Measurements from ENCODE around the gene PSMB1. TPM values are rescaled to one million over a fixed set of nuclear protein-coding genes. Genes with fewer than 3 reads are reported as not detected.

Gene PSMB1
- total and polyA plus RNA-seq, 7 experiments from 2014 or later, result 71.1 to 529 (median 84.8) TPM

DNA sequence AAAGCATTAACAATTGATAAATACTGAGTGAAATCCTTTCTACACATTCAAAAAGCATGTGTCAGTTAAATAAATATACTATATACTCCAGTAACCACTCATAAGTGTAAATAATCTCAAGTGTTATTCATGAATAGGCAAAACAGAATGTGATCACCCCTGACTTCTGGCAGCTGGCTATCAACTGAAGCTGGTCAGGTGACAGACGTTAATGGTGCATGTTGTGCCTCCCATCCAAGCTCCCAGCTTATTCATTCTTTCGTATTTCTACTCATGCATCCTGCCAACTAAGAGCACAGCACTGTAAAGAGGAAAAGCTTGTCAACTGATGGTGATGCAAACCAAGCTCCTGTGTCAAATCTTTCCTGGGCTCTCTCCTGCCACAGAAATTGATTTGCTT lies 7.7 kb downstream of the PSMB1 start:
- Mint-ChIP-seq H3K4me1 (peaks cover 19 to 66% (median 34%) of the 10 kb centered on the region in 7 donors), H3K9me3 (no peaks in the 10 kb centered on the region), H3K36me3 (peaks cover 5 to 46% (median 30%) of the 10 kb centered on the region in 5 donors), H3K4me3 (no peak overlapping the region), H3K27ac (no peak overlapping the region), H3K27me3 (no peaks in the 10 kb centered on the region)
- DNase-seq (no peak), ATAC-seq (no peak)
- POLR2A ChIA-PET, result interaction anchor here (1.6 kb wide), 1 partner anchor 8 kb away, joined by 7 read pairs; the partner anchor contains the start of gene TBP
- Histone ChIP-seq H3K9me3 (ENCODE audit: control insufficient read depth in 2 of 3, low read length in 3 of 3) (no peaks in the 10 kb centered on the region), H3K4me1 (ENCODE audit: control insufficient read depth in 2 of 2, insufficient read depth in 2 of 2, low read length in 2 of 2) (peaks cover 14 to 15% of the 10 kb centered on the region in 2 donors), H3K27ac (ENCODE audit: low read depth, low read length) (no peak overlapping the region), H3K27me3 (ENCODE audit: control insufficient read depth in 2 of 2, insufficient read depth in 2 of 2, low read length in 2 of 2) (no peaks in the 10 kb centered on the region), H3K36me3 (ENCODE audit: control insufficient read depth in 2 of 3, insufficient read depth in 3 of 3, low read length in 3 of 3) (peaks cover 32 to 72% (median 39%) of the 10 kb centered on the region in 3 experiments), H3K4me3 (ENCODE audit: low read length) (no peak overlapping the region)
- CTCF ChIA-PET, result no interaction called here
- intact Hi-C loops (cut with micrococcal nuclease), result loop anchor here in 1 of 2 donors (1.0 kb wide), 1 partner anchor 8 kb away; the partner anchor contains the start of gene PSMB1

GRCh38 chr6:170542031-170542719 lies 10.9 kb downstream of the PSMB1 start:
- CTCF ChIA-PET, result no interaction called here
- ATAC-seq (no peak), DNase-seq (no peak)
- H3K4me1 ChIP-seq (ENCODE audit: control insufficient read depth in 2 of 2, insufficient read depth in 2 of 2, low read length in 2 of 2), result no peaks in the 10 kb centered on the region
- Mint-ChIP-seq H3K9me3 (no peaks in the 10 kb centered on the region), H3K4me1 (peaks cover 10 to 44% (median 32%) of the 10 kb centered on the region in 7 donors), H3K36me3 (peaks cover under 1 to 52% (median 25%) of the 10 kb centered on the region in 5 donors), H3K4me3 (no peak overlapping the region), H3K27me3 (no peaks in the 10 kb centered on the region), H3K27ac (peak overlapping the region in 5 of 9 donors; percentile 9 to 71 (median 28))
- no peak overlapping the region for H3K27ac ChIP-seq (ENCODE audit: low read depth, low read length)
- H3K9me3 ChIP-seq (ENCODE audit: control insufficient read depth in 2 of 3, low read length in 3 of 3), result no peaks in the 10 kb centered on the region
- H3K4me3 ChIP-seq (ENCODE audit: low read length), result no peak overlapping the region
- H3K36me3 ChIP-seq (ENCODE audit: control insufficient read depth in 2 of 3, insufficient read depth in 3 of 3, low read length in 3 of 3), result peaks cover 33 to 80% (median 44%) of the 10 kb centered on the region in 3 experiments
- intact Hi-C loops (cut with micrococcal nuclease), result no loop called here
- H3K27me3 ChIP-seq (ENCODE audit: control insufficient read depth in 2 of 2, insufficient read depth in 2 of 2, low read length in 2 of 2), result no peaks in the 10 kb centered on the region
- POLR2A ChIA-PET, result interaction anchor here (1.2 to 2.9 kb wide), 3 partner anchors 8 to 42 kb away, joined by 3 to 15 read pairs (median 3); partner anchors contain the start of genes PSMB1 and TBP

DNA sequence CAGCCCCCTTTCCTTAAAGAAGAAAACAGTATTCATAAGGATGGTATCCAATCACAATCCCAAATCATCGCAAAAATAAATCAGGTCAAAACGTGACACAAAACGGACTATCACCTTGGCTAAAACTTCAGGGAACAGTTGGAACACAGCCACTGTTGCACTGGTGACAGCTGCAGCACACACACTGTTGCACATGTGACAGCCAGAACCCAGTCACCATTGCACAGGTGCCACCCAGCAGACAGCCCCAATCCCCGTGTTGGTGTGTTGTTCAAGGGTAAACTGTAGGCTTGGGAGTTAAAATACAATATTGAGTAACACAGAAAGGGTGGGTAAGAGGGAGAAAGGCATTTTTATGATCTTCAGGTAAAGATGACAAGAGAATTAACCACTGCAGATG lies 15.8 kb downstream of the PSMB1 start:
- H3K27me3 ChIP-seq (ENCODE audit: control insufficient read depth in 2 of 2, insufficient read depth in 2 of 2, low read length in 2 of 2), result no peaks in the 10 kb centered on the region
- ATAC-seq, result no peak
- peaks cover 28 to 80% (median 46%) of the 10 kb centered on the region in 3 experiments for H3K36me3 ChIP-seq (ENCODE audit: control insufficient read depth in 2 of 3, insufficient read depth in 3 of 3, low read length in 3 of 3)
- no peaks in the 10 kb centered on the region for H3K9me3 ChIP-seq (ENCODE audit: control insufficient read depth in 2 of 3, low read length in 3 of 3)
- Mint-ChIP-seq H3K27ac (peak overlapping the region in 2 of 9 donors; percentile 22 to 39), H3K36me3 (peaks cover 9 to 63% (median 36%) of the 10 kb centered on the region in 5 donors), H3K4me1 (peaks cover 12 to 30% (median 22%) of the 10 kb centered on the region in 7 donors), H3K4me3 (no peak overlapping the region), H3K9me3 (peaks cover 0 to 3% (median 0%) of the 10 kb centered on the region in 11 donors), H3K27me3 (no peaks in the 10 kb centered on the region)
- intact Hi-C loops (cut with micrococcal nuclease), result no loop called here
- H3K27ac ChIP-seq (ENCODE audit: low read depth, low read length), result no peak overlapping the region
- H3K4me1 ChIP-seq (ENCODE audit: control insufficient read depth in 2 of 2, insufficient read depth in 2 of 2, low read length in 2 of 2), result no peaks in the 10 kb centered on the region
- ChIA-PET CTCF (no interaction called here), POLR2A (no interaction called here)
- H3K4me3 ChIP-seq (ENCODE audit: low read length), result no peak overlapping the region
- no peak for DNase-seq

DNA sequence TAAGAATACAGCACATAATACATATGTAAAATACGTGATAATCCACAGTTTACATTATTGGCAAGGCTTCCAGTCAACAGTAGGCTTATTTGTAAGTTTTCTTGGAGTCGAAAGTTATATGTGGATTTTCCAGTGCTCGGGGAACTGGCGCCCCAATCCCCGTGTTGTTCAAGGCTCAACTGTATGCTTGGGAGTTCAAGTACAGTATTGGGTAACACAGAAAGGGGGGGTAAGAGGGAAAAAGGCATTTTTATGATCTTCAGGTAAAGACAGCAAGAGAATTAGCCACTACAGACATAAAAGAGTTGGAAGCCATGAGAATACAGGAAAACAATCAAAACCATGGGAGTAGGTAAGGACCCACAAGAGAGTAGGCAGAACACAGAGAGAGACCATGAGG lies 16.4 kb downstream of the PSMB1 start:
- Mint-ChIP-seq H3K4me3 (no peak overlapping the region), H3K4me1 (peaks cover 12 to 30% (median 21%) of the 10 kb centered on the region in 7 donors), H3K36me3 (peaks cover 9 to 63% (median 36%) of the 10 kb centered on the region in 5 donors), H3K9me3 (peaks cover 0 to 3% (median 0%) of the 10 kb centered on the region in 11 donors), H3K27me3 (no peaks in the 10 kb centered on the region), H3K27ac (peak overlapping the region in 1 of 9 donors; percentile 62)
- H3K9me3 ChIP-seq (ENCODE audit: control insufficient read depth in 2 of 3, low read length in 3 of 3), result no peaks in the 10 kb centered on the region
- DNase-seq (no peak), ATAC-seq (no peak)
- H3K4me1 ChIP-seq (ENCODE audit: control insufficient read depth in 2 of 2, insufficient read depth in 2 of 2, low read length in 2 of 2), result no peaks in the 10 kb centered on the region
- no peak overlapping the region for H3K4me3 ChIP-seq (ENCODE audit: low read length)
- no peak overlapping the region for H3K27ac ChIP-seq (ENCODE audit: low read depth, low read length)
- intact Hi-C loops (cut with micrococcal nuclease), result no loop called here
- H3K36me3 ChIP-seq (ENCODE audit: control insufficient read depth in 2 of 3, insufficient read depth in 3 of 3, low read length in 3 of 3), result peaks cover 28 to 73% (median 46%) of the 10 kb centered on the region in 3 experiments
- no peaks in the 10 kb centered on the region for H3K27me3 ChIP-seq (ENCODE audit: control insufficient read depth in 2 of 2, insufficient read depth in 2 of 2, low read length in 2 of 2)
- CTCF ChIA-PET, result no interaction called here
- POLR2A ChIA-PET, result no interaction called here

DNA sequence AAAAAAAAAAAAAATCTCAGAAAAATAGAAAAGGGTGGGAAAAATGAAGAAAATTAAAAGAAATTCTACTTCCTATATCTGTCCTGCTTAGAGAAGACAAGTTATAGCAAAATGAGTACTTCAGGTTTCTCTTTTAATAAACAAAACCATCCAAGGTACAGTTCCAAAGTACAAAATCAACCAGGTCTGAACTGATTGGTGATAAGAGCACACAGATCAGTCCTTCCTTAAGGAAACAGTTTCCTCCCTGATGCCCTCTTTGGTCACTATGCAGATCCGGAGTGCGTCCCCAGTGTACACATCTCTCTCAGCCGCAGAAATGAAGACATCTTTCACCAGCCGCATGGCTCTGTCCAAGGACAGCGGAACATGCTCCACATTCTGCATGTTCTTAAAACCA lies 18.1 kb downstream of the PSMB1 start:
- Histone ChIP-seq H3K9me3 (ENCODE audit: control insufficient read depth in 2 of 3, low read length in 3 of 3) (no peaks in the 10 kb centered on the region), H3K27ac (ENCODE audit: low read depth, low read length) (no peak overlapping the region), H3K4me1 (ENCODE audit: control insufficient read depth in 2 of 2, insufficient read depth in 2 of 2, low read length in 2 of 2) (no peaks in the 10 kb centered on the region), H3K27me3 (ENCODE audit: control insufficient read depth in 2 of 2, insufficient read depth in 2 of 2, low read length in 2 of 2) (no peaks in the 10 kb centered on the region), H3K36me3 (ENCODE audit: control insufficient read depth in 2 of 3, insufficient read depth in 3 of 3, low read length in 3 of 3) (peaks cover 28 to 67% (median 38%) of the 10 kb centered on the region in 3 experiments), H3K4me3 (ENCODE audit: low read length) (no peak overlapping the region)
- H3K4me3 Mint-ChIP-seq, result no peak overlapping the region
- POLR2A ChIA-PET, result no interaction called here
- CTCF ChIA-PET, result no interaction called here
- no peaks in the 10 kb centered on the region for H3K27me3 Mint-ChIP-seq
- peaks cover 0 to 13% (median 7%) of the 10 kb centered on the region in 7 donors for H3K4me1 Mint-ChIP-seq
- intact Hi-C loops (cut with micrococcal nuclease), result no loop called here
- peaks cover 9 to 49% (median 29%) of the 10 kb centered on the region in 5 donors for H3K36me3 Mint-ChIP-seq
- H3K27ac Mint-ChIP-seq, result peak overlapping the region in 2 of 9 donors; percentile 32 to 36
- DNase-seq (no peak), ATAC-seq (no peak)
- H3K9me3 Mint-ChIP-seq, result peaks cover 0 to 3% (median 0%) of the 10 kb centered on the region in 11 donors

- intact Hi-C loops (cut with micrococcal nuclease), result no loop called here
- CTCF ChIA-PET, result no interaction called here
- POLR2A ChIA-PET, result no interaction called here
- Mint-ChIP-seq H3K27me3 (no peaks in the 10 kb centered on the region), H3K4me1 (peaks cover 0 to 8% (median 3%) of the 10 kb centered on the region in 7 donors), H3K9me3 (peaks cover 0 to 3% (median 0%) of the 10 kb centered on the region in 11 donors), H3K36me3 (peaks cover 9 to 44% (median 28%) of the 10 kb centered on the region in 5 donors), H3K4me3 (no peak overlapping the region), H3K27ac (peak overlapping the region in 1 of 9 donors; percentile 72)
- Histone ChIP-seq H3K9me3 (ENCODE audit: control insufficient read depth in 2 of 3, low read length in 3 of 3) (no peaks in the 10 kb centered on the region), H3K27me3 (ENCODE audit: control insufficient read depth in 2 of 2, insufficient read depth in 2 of 2, low read length in 2 of 2) (no peaks in the 10 kb centered on the region), H3K36me3 (ENCODE audit: control insufficient read depth in 2 of 3, insufficient read depth in 3 of 3, low read length in 3 of 3) (peaks cover 28 to 56% (median 38%) of the 10 kb centered on the region in 3 experiments), H3K27ac (ENCODE audit: low read depth, low read length) (no peak overlapping the region), H3K4me3 (ENCODE audit: low read length) (no peak overlapping the region), H3K4me1 (ENCODE audit: control insufficient read depth in 2 of 2, insufficient read depth in 2 of 2, low read length in 2 of 2) (no peaks in the 10 kb centered on the region)
- no peak for DNase-seq
- no peak for ATAC-seq
Measured at GRCh38 chr6:170533792-170534191, 19.3 kb downstream of the PSMB1 start.
